NCI-H1694 treated with DMSO at 0.1 percent for 48 hours (cell line): ENCODE results near the gene TRIM71.
"Not testable (repeated sequence)": the region's sequence is repeated elsewhere in the genome, so short reads cannot be mapped to it uniquely, and the experiment has no call there.

Source experiments
- DNase-seq: peaks from one replicate; lab custom pipeline; 2025; lab: John Stamatoyannopoulos, UW

TRIM71 gene

DNA sequence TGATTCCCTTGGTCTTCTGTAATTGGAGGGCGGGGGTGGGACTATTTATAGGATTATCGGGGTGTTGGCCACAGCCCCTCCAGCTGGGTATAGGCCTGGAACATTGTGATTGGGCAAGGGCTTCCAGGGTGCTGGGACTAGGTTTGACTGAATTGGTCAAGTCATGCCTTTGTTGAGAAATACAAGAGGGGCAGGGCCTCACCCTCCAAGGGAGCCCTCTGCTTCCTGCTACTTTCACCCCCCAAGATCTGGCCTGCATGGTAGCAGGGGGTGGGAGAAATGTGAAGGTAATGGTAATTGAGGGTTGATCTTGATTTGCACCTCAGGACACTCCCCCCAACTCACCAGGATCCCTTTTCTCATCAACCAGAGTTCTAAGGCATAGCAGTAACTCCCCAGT lies 25.2 kb downstream of the TRIM71 start:
- no peak for DNase-seq

DNA sequence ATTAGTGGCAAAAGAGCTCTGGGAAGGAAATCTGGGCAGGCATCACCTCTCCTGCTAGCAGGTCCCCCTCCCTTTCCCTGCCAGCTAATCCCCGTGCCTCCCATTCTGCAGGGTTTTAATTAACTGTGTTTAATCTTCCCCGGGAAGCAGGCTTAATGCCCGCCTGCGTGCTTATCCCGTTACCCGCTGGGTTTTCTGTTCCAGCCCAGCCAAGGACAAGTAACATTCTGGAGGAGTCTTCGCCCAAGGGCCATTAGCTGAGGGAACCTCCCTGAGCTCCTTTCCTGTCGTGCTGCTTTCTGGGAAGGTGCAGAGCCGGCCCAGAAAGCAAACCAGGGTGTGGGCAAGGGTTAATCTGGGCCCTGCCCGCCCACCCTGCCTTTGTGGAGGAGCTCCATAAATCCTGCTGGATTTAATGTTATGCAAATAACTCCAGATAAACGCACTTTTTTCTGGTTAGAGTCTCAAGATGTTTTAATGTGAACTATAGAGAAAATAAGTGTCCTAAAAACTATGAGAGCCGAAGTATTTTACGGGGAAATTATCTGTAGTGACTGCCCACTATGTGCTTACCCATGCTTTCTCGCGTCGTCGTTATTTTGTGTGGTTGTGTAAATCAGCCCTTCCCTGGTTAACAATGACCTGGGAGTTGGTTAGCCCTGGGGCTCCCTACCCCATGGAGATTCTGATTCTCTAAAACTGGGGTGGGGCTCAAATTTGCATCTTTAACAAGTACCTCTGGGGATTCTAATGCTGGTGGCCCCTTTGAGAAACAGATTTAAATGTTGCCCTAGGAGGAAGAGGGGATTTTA lies 25.9 kb downstream of the TRIM71 start:
- DNase-seq, result no peak

DNA sequence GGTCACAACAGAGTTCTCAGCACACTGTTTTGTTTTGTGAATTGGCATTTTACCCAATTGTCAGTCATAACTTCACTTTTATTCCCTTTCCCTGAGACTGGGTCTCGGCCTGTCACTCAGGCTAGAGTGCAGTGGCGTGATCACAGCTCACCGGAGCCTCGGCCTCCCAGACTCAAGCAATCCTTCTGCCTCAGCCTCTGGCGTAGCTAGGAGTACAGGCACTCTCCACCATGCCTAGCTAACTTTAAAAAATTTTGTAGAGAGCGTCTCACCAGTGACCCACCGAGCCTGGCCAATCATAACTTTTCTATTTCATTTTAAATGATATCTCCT lies 26.5 kb downstream of the TRIM71 start:
- no peak for DNase-seq

- no peak for DNase-seq
Observed at GRCh38 chr3:32844914-32845313, 27.1 kb downstream of the TRIM71 start.

DNA sequence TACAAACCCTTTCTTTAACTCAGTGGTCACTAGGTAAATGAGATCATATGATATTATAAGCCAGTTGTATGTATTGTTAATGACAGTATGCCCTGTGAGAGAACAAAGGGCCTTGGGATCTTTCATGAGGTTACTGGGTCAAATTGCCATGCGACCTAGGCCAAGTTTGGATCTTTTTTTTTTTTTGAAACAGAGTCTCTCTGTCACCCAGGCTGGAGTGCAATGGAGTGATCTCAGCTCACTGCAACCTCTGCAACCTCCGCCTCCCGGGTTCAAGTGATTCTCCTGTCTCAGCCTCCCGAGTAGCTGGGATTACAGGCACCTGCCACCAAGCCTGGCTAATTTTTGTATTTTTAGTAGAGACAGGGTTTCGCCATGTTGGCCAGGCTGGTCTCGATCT lies 27.7 kb downstream of the TRIM71 start:
- DNase-seq, result not testable (repeated sequence)

GRCh38 chr3:32847045-32847444 lies 29.2 kb downstream of the TRIM71 start:
- not testable (repeated sequence) for DNase-seq

DNA sequence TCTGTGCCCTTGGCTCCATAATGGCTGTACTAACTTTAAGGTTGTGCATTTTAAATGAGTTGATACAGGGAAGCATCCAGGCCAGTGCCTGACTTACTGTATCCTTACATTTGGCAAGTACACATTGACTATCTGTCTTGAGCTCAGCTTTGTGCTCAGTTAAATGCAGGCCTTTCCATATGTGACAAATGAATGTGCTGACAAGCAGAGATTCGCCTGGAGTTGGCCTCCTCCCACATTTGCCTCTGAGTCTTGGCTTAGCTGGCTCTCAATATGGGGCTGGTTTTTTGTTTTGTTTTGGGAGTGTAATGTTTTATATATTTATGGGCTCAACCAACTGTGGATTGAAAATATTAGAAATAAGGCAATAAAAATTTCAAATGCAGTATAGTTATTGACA lies 29.7 kb downstream of the TRIM71 start:
- DNase-seq, result no peak

DNA sequence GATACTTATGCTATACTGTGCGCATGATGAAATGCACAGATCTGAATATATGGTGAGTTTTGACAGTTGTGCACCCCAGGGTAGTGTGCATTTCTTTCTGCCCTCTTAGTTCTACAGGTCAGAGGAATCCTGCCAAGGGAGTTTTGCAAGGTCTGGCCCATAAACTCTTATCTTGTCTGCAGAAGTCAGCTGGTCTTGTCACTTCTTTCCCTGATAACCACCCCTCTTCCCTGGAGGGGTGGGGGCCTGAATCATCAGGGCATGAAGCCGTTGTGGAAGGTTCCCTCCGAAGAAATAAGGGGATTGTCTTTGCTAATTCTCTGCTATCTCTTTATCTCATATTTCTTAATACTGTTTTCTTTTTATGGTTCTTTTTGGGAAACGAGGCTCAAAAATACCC lies 30.4 kb downstream of the TRIM71 start:
- no peak for DNase-seq

DNA sequence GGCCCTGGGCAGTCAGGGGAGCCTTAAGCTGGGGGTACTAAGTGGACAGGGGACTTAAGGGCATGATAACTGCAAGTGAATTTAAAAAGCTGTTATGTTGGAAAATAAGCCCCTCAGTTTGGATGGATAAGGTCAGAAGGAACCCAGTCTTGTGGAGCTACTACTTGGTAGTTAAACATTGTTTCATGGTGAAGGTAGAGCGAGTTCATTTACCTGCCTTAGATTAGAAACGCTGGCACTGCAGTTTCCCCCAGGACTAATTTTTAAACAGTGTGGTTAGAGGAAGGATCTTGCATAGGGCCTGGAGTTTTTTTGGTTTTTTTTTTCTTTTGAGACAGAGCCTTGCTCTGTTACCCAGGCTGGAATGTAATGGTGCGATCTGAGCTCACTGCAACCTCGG lies 31.2 kb downstream of the TRIM71 start:
- DNase-seq, result no peak

DNA sequence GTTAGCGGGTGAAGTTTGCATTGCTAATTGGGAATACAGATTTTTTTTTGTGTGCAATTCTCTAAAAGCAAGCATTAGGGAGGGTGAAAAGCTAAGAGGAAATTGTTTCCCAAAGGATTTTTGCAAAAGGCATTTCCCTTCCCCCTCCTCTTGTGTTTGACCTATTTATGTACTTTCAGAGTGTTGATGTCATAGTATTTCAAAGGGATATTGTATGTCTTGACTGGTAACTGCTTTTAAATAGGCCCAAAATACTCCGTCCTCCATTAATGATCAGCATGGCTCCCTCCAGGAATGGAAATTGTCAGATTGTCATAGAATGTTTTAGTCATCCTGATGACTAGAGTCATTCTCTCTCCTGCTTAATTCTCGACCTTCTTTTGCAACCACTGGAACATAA lies 32.4 kb downstream of the TRIM71 start:
- DNase-seq, result no peak

DNA sequence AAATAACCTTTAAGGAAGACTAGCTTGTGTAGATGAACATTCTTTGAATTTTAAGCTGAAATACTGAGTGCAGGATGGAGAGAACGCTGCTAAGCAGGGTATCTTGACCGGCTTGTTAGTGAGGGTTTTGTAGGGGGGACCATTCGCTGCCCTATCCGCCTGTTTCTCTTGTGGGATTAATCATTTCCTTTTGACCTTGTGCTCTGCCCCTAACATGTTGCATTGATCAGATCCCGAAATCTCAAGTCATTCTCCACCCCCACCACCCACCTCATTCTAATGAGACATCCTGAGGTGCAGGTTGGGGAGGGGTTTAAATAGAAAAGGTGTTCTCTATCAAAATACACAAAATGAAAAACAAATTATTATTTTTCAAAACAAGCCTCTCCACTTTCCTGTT lies 32.8 kb downstream of the TRIM71 start:
- no peak for DNase-seq

DNA sequence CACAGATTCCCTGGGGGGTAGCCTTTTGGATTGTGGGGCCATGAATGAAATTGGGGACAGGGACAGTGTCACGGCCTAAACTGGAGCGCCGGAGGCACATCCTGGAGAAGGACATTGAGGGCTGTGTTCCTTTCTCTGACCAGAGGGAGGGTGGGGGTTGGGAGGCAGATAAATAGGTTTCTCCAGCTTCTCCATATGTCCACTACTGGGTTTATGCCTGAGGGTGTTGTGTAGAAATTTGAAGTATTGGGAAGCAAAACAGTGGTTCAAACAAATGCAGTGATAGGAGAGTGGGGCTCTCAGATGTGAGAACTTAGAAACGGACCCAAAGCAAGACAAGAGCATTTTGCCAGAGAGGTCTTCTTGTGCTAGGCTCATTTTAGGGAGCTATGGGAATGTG lies 34.3 kb downstream of the TRIM71 start:
- no peak for DNase-seq

DNA sequence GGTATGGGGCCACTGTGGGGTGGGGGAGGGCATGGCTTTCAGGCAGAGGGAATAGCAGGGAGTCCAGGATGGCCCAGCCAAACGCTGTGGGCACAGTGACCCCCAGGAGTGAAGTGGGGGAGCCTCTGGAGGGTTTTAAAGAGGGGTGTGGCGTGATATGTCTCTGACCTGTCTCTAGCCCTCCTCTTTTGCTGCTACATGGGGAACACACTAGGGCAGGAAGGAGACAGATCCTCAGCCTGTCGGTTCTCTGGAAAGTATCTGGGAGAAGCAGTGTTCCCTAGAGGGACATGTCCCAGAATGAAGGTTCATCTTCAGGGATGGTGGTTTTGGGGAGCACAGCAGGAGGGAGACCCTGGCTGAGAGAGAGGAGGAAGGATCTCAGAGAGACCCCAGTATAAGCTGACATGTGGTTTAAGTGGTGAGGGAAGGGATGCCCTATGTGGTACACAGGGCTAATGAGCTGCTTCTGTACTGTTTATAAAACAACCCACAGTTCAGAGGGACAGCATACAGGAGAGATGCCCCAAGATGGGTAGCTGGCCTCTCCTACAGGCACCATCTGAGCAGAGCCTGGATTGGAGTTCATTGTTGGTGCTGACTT lies 37.7 kb downstream of the TRIM71 start:
- no peak for DNase-seq

GRCh38 chr3:32856355-32856889 lies 38.6 kb downstream of the TRIM71 start:
- no peak for DNase-seq

DNA sequence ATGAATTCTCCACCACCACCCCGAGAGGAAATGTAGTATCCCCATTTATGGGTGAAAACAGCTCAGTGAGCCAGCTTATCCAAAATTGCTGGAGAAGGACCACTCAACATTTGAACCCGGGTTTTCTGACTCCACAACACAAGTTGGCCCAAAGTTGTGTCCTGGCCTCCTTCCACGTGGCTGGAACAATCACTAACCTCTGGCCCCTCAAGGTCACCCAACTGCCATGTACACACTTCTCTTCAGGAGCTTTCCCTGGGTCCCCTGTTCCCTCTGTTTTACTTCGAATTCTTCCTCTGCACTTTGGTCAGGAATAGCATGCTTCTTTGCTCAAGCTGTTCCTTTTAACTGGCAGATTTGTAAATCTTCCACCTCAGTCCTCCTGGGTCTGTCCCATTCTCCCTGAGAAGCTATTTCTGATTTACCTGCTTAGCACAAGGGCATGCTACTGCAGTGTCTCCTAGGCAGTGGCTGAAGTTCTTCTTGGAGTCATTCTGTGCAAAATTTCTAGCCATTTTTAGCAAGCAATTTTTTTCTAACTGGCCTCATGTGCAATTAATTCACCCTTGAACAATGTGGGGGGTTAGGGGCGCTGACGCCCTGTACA lies 39.2 kb downstream of the TRIM71 start:
- DNase-seq, result no peak

GRCh38 chr3:32857921-32858320 lies 40.1 kb downstream of the TRIM71 start:
- no peak for DNase-seq

GRCh38 chr3:32859604-32860237 lies 41.9 kb downstream of the TRIM71 start:
- no peak for DNase-seq

DNA sequence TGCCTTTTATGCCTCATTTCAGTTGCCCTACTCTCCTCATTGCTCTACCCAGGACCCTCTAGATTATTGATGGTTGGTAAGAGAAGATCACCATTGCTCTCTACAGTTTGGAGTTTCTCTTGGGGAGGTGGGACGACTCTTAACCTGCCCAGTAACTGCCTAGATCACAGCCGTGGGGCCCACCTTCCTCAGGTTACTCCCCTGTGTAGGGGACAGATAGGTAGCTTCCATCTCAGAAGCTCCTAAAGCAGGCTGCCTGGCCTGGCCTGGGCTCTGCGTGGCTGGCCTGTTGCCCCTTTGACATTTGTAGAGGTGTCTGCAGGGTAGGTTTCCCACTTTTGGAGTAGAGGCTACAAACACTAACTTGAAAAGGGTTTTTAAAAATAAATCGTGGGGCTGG lies 42.7 kb downstream of the TRIM71 start:
- no peak for DNase-seq

GRCh38 chr3:32861681-32862080 lies 43.9 kb downstream of the TRIM71 start:
- DNase-seq, result no peak

- DNase-seq, result no peak
Observed at GRCh38 chr3:32862247-32862935, 44.6 kb downstream of the TRIM71 start.

- no peak for DNase-seq
Observed at GRCh38 chr3:32862936-32863487, 45.2 kb downstream of the TRIM71 start.

GRCh38 chr3:32865383-32865782 lies 47.6 kb downstream of the TRIM71 start:
- no peak for DNase-seq
